ENCODE data around the gene TRIO.

TRIO gene

DNA sequence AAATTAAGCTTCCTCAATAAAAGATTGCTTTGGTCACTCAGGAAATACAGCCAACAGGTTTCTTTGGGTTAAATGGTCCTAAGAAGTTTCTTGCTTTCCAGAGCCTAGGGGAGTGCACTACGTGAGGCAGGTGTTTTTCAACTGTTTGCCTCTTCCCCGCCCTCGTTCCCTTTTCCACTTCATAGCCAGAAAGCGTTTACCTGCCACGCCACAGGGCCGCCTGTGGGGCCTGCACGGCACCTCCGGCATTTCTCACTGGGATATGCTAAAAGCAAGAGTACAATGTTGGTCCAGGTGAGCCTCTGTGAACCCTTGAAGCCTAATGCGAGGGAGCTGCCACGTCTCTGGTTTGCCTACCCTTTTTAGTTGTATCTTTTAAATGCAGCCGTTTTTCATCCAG lies 270.9 kb downstream of the TRIO start:
- 87% methylated on average over 11 of the region's 11 CpGs for WGBS
- Histone ChIP-seq H3K27ac (ENCODE audit: low read depth, low read length) (peak overlapping the region; percentile 44), H3K27me3 (ENCODE audit: insufficient read depth, low read length) (no peaks in the 10 kb centered on the region), H3K4me1 (ENCODE audit: insufficient read depth, low read length) (peaks cover 41% of the 10 kb centered on the region), H3K36me3 (ENCODE audit: insufficient read depth, low read length) (peaks cover 56% of the 10 kb centered on the region), H3K9ac (ENCODE audit: low read depth, low read length) (no peak overlapping the region), H3K9me3 (ENCODE audit: insufficient read depth, low read depth, low read length) (no peaks in the 10 kb centered on the region), H3K4me3 (ENCODE audit: low read length) (no peak overlapping the region)

GRCh38 chr5:14414656-14415023 lies 271.5 kb downstream of the TRIO start:
- WGBS = 90% methylated on average over 7 of the region's 7 CpGs
- Histone ChIP-seq H3K9ac (ENCODE audit: low read depth, low read length) (no peak overlapping the region), H3K4me3 (ENCODE audit: low read length) (no peak overlapping the region), H3K9me3 (ENCODE audit: insufficient read depth, low read depth, low read length) (no peaks in the 10 kb centered on the region), H3K27me3 (ENCODE audit: insufficient read depth, low read length) (no peaks in the 10 kb centered on the region), H3K27ac (ENCODE audit: low read depth, low read length) (no peak overlapping the region), H3K4me1 (ENCODE audit: insufficient read depth, low read length) (peaks cover 41% of the 10 kb centered on the region), H3K36me3 (ENCODE audit: insufficient read depth, low read length) (peaks cover 58% of the 10 kb centered on the region)

DNA sequence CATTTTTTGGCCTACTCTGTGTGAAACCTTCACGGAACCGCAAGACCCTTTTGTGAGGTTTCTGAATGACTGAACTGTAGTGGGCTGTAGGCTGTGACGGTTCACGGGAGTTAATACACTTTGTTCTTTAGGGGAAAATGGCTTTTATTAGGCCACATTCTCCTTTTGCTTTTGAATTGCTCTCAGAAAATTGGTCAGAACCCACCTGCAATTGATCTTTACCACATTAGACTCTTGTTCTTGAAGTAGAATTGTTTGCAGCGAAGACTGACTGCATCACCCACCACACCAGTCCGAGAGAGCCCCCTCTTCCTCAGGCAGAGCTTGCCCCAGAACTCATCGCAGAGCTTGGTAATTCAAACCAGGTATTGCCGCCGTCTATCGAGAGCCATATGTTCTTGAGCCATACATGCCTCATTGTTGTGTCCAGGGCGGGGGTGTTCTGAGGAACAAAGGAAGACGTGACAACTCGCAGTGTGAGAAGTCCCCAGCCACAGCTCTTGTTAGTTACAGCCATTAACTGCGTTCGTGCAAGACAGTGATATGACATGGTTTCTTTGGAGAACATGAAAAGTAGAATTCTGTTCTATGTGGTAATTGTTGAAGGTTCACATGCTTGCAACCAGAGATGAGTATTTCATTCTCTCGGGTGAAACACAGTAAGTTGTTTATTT lies 272.0 kb downstream of the TRIO start:
- 94% methylated on average over 16 of the region's 16 CpGs for WGBS
- Histone ChIP-seq H3K4me1 (ENCODE audit: insufficient read depth, low read length) (peaks cover 41% of the 10 kb centered on the region), H3K27me3 (ENCODE audit: insufficient read depth, low read length) (no peaks in the 10 kb centered on the region), H3K4me3 (ENCODE audit: low read length) (no peak overlapping the region), H3K9me3 (ENCODE audit: insufficient read depth, low read depth, low read length) (no peaks in the 10 kb centered on the region), H3K9ac (ENCODE audit: low read depth, low read length) (no peak overlapping the region), H3K27ac (ENCODE audit: low read depth, low read length) (no peak overlapping the region), H3K36me3 (ENCODE audit: insufficient read depth, low read length) (peaks cover 58% of the 10 kb centered on the region)

DNA sequence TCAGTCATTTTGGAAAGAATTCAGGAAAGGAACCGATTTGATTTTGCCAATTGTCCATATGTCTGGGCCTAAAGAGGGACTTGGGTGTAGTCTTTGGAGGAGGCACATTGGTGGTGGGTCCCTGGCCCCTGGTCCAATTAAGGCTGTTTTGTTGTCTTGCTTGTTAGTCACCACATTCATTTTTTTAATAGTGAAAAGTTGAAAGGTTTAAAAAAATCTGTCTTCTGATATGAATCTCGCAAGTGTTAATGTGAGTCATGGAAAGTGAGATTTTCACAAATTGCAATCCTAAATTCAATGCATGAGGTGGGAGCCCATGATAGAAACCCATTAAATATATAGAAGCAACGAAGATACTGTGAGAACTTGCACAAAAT lies 272.5 kb downstream of the TRIO start:
- H3K9me3 ChIP-seq (ENCODE audit: insufficient read depth, low read depth, low read length) = no peaks in the 10 kb centered on the region
- H3K9ac ChIP-seq (ENCODE audit: low read depth, low read length) = no peak overlapping the region
- peaks cover 41% of the 10 kb centered on the region for H3K4me1 ChIP-seq (ENCODE audit: insufficient read depth, low read length)
- H3K27me3 ChIP-seq (ENCODE audit: insufficient read depth, low read length) = no peaks in the 10 kb centered on the region
- 92% methylated on average over 2 of the region's 3 CpGs for WGBS
- H3K4me3 ChIP-seq (ENCODE audit: low read length) = no peak overlapping the region
- peaks cover 59% of the 10 kb centered on the region for H3K36me3 ChIP-seq (ENCODE audit: insufficient read depth, low read length)
- no peak overlapping the region for H3K27ac ChIP-seq (ENCODE audit: low read depth, low read length)

DNA sequence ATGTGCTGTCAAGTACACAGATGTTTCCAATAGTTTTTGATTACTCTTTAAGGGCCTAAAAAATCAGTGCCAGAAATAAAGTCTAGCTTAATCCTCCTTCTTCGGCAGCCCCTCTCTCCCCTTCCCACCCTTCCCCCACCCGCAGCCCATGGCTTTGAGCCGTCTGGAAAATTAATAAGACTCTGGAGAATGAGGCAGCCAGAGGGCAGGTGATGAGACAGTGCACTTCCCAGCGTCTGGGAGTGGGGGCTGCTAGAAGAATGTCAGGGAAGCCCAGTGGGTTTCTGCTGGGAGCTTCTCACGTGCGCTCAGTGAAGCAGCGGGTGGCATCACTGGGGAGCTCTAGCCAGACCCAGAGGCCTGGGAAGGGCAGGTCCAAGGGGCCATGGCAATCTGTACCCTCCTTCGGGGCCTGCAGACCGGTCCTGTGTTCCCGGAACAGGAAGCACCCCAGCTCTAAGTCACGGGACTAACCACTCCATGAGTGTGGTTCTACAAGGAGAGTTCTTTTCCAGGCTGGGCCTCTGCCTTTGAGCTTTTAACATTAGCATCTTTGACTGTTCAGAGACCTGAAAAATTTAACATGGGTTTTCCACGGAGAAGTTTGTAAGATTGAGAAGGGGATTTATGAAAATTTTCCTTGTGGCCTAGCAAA lies 273.6 kb downstream of the TRIO start:
- H3K36me3 ChIP-seq (ENCODE audit: insufficient read depth, low read length) = peaks cover 57% of the 10 kb centered on the region
- no peaks in the 10 kb centered on the region for H3K9me3 ChIP-seq (ENCODE audit: insufficient read depth, low read depth, low read length)
- no peaks in the 10 kb centered on the region for H3K27me3 ChIP-seq (ENCODE audit: insufficient read depth, low read length)
- H3K27ac ChIP-seq (ENCODE audit: low read depth, low read length) = peak overlapping the region; percentile 64
- 67% methylated on average over 12 of the region's 12 CpGs for WGBS
- peaks cover 41% of the 10 kb centered on the region for H3K4me1 ChIP-seq (ENCODE audit: insufficient read depth, low read length)
- H3K9ac ChIP-seq (ENCODE audit: low read depth, low read length) = no peak overlapping the region
- H3K4me3 ChIP-seq (ENCODE audit: low read length) = no peak overlapping the region

GRCh38 chr5:14417276-14417730 lies 274.2 kb downstream of the TRIO start:
- H3K9ac ChIP-seq (ENCODE audit: low read depth, low read length) = 0 out of 2 replicates have a peak overlapping the region, but pooled peaks have one; percentile 12
- peaks cover 59% of the 10 kb centered on the region for H3K36me3 ChIP-seq (ENCODE audit: insufficient read depth, low read length)
- peak overlapping the region; percentile 64 for H3K27ac ChIP-seq (ENCODE audit: low read depth, low read length)
- 55% methylated on average over 5 of the region's 5 CpGs for WGBS
- H3K27me3 ChIP-seq (ENCODE audit: insufficient read depth, low read length) = no peaks in the 10 kb centered on the region
- H3K4me3 ChIP-seq (ENCODE audit: low read length) = no peak overlapping the region
- H3K4me1 ChIP-seq (ENCODE audit: insufficient read depth, low read length) = peaks cover 41% of the 10 kb centered on the region
- no peaks in the 10 kb centered on the region for H3K9me3 ChIP-seq (ENCODE audit: insufficient read depth, low read depth, low read length)

DNA sequence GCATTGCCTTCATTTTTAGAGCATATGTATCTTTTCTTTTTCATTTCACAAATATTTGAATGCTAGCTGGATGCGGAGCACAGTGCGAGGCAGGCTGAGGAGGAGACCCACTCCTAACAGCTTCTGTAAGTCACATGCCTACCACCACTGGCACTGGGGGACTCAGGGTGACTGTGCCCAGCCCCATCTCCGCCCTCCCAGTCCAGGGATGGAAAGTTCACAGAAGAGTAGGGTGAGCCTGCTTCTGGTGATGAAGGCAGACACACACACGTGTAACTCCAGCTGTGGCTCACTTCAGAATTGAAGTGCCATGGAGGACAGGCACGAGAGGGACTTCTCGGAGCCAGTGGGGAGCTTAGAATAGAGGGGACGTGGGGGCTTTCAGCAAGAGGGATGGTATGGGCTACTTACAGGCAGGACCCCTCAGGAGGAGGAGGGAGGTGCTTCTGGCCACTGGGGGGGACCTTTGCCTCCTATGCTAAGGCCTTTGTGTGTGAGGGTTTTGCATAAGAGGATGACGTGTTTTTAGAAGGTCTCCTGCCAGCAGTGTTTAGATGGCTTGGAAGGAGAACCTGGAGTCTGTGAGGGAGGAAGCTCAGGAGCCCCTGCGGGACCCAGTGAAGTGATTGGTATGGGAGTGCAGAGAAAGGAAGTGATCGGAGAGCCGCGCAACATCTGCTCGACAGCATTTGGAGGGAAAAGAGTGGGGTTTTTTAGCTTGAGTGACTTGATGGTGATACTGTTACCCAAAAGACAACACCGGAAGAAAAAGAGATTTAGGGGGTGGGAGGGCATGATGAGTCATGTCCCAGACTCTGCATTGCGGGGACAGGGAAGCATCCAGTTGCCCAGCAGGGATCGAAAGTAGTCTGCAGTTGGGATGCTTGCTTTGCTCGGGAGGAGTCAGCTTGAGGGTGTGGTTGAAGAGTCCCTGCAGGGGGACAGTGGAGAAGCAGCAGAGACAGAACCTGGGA lies 274.9 kb downstream of the TRIO start:
- Histone ChIP-seq H3K9me3 (ENCODE audit: insufficient read depth, low read depth, low read length) (no peaks in the 10 kb centered on the region), H3K4me3 (ENCODE audit: low read length) (no peak overlapping the region), H3K4me1 (ENCODE audit: insufficient read depth, low read length) (peaks cover 41% of the 10 kb centered on the region), H3K9ac (ENCODE audit: low read depth, low read length) (peak overlapping the region; percentile 13; the same call in 1 of the 2 replicates), H3K36me3 (ENCODE audit: insufficient read depth, low read length) (peaks cover 59% of the 10 kb centered on the region), H3K27ac (ENCODE audit: low read depth, low read length) (peak overlapping the region; percentile 64), H3K27me3 (ENCODE audit: insufficient read depth, low read length) (no peaks in the 10 kb centered on the region)
- WGBS = 67% methylated on average over 17 of the region's 17 CpGs

DNA sequence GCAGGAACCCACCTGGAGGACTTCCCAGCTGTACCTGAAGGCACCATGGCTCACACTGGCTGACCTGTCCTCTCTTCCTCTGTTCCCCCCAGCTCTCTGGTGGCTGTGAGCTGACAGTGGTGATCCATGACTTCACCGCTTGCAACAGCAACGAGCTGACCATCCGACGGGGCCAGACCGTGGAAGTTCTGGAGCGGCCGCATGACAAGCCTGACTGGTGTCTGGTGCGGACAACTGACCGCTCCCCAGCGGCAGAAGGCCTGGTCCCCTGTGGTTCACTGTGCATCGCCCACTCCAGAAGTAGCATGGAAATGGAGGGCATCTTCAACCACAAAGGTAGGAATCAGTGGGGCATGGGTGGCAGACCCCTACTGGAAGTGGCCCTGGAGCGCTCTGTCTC lies 276.5 kb downstream of the TRIO start:
- no peak overlapping the region for H3K27ac ChIP-seq (ENCODE audit: low read depth, low read length)
- no peaks in the 10 kb centered on the region for H3K27me3 ChIP-seq (ENCODE audit: insufficient read depth, low read length)
- H3K9me3 ChIP-seq (ENCODE audit: insufficient read depth, low read depth, low read length) = no peaks in the 10 kb centered on the region
- 98% methylated on average over 12 of the region's 12 CpGs for WGBS
- no peak overlapping the region for H3K9ac ChIP-seq (ENCODE audit: low read depth, low read length)
- H3K4me1 ChIP-seq (ENCODE audit: insufficient read depth, low read length) = peaks cover 30% of the 10 kb centered on the region
- no peak overlapping the region for H3K4me3 ChIP-seq (ENCODE audit: low read length)
- H3K36me3 ChIP-seq (ENCODE audit: insufficient read depth, low read length) = peaks cover 47% of the 10 kb centered on the region

- no peak overlapping the region for H3K9ac ChIP-seq (ENCODE audit: low read depth, low read length)
- H3K36me3 ChIP-seq (ENCODE audit: insufficient read depth, low read length) = peaks cover 41% of the 10 kb centered on the region
- no peak overlapping the region for H3K4me3 ChIP-seq (ENCODE audit: low read length)
- H3K27ac ChIP-seq (ENCODE audit: low read depth, low read length) = no peak overlapping the region
- peaks cover 33% of the 10 kb centered on the region for H3K4me1 ChIP-seq (ENCODE audit: insufficient read depth, low read length)
- H3K27me3 ChIP-seq (ENCODE audit: insufficient read depth, low read length) = no peaks in the 10 kb centered on the region
- 96% methylated on average over 7 of the region's 7 CpGs for WGBS
- no peaks in the 10 kb centered on the region for H3K9me3 ChIP-seq (ENCODE audit: insufficient read depth, low read depth, low read length)
Observed at GRCh38 chr5:14420101-14420811, 277.1 kb downstream of the TRIO start.

GRCh38 chr5:14421851-14422250 lies 278.7 kb downstream of the TRIO start:
- Histone ChIP-seq H3K9me3 (ENCODE audit: insufficient read depth, low read depth, low read length) (no peaks in the 10 kb centered on the region), H3K4me1 (ENCODE audit: insufficient read depth, low read length) (peaks cover 31% of the 10 kb centered on the region), H3K9ac (ENCODE audit: low read depth, low read length) (no peak overlapping the region), H3K27ac (ENCODE audit: low read depth, low read length) (no peak overlapping the region), H3K27me3 (ENCODE audit: insufficient read depth, low read length) (no peaks in the 10 kb centered on the region), H3K36me3 (ENCODE audit: insufficient read depth, low read length) (peaks cover 45% of the 10 kb centered on the region), H3K4me3 (ENCODE audit: low read length) (no peak overlapping the region)
- 96% methylated on average over 8 of the region's 8 CpGs for WGBS
